ENCODE measurements around the gene MAPK10.

GRCh38 chr4:85986266-85986665, 373.6 kb downstream of the MAPK10 start:
- no peak for TF ChIP-seq CTCF (IDR thresholded peaks at IDR 0.05)
- no peak for TF ChIP-seq POLR2AphosphoS2 (conservative IDR thresholded peaks at IDR 0.05; ENCODE audit: low read length)
- no peak for TF ChIP-seq ESRRA (IDR thresholded peaks at IDR 0.05; ENCODE audit: borderline replicate concordance, low read length)
- TF ChIP-seq MYC (IDR thresholded peaks at IDR 0.05; ENCODE audit: borderline replicate concordance, low read length): no peak
- no peak for TF ChIP-seq MAZ (IDR thresholded peaks at IDR 0.05; ENCODE audit: borderline replicate concordance, low read depth, low read length)
- no peak for TF ChIP-seq RNF2 (IDR thresholded peaks at IDR 0.05; ENCODE audit: borderline replicate concordance, low read depth)
- no peak for TF ChIP-seq POLR2A (IDR thresholded peaks at IDR 0.05; ENCODE audit: low read length)
- no peak for TF ChIP-seq USF2 (IDR thresholded peaks at IDR 0.05)
- no peak for TF ChIP-seq EHMT2 (IDR thresholded peaks at IDR 0.05; ENCODE audit: low read depth)
- TF ChIP-seq FOSB (CRISPR knock-in tag; IDR thresholded peaks at IDR 0.05): no peak
